ENCODE measurements around the gene PTPRD.

DNA sequence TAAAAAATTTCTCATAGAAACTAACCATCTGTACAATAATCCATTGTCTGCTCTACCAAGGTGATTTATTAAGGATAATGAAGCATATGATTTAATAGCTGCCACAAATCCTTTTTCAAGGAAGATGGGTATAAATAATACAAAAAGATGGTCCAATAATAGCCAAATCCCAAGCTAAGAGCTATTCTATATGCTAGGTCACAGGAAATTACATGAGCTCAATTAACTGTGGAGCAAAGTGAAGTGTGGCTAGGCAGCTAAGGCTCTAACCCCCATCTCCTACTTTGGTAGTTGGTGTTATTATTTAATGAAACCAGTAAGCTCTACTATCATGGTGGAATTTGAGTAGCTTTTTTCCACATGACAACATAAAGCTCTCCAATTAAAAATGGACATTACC lies 1768.3 kb downstream of the PTPRD start:
- TF ChIP-seq, protein P1, sequence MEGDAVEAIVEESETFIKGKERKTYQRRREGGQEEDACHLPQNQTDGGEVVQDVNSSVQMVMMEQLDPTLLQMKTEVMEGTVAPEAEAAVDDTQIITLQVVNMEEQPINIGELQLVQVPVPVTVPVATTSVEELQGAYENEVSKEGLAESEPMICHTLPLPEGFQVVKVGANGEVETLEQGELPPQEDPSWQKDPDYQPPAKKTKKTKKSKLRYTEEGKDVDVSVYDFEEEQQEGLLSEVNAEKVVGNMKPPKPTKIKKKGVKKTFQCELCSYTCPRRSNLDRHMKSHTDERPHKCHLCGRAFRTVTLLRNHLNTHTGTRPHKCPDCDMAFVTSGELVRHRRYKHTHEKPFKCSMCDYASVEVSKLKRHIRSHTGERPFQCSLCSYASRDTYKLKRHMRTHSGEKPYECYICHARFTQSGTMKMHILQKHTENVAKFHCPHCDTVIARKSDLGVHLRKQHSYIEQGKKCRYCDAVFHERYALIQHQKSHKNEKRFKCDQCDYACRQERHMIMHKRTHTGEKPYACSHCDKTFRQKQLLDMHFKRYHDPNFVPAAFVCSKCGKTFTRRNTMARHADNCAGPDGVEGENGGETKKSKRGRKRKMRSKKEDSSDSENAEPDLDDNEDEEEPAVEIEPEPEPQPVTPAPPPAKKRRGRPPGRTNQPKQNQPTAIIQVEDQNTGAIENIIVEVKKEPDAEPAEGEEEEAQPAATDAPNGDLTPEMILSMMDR (IDR thresholded peaks at IDR 0.05): no peak
- no peak for TF ChIP-seq POLR2A (IDR thresholded peaks at IDR 0.05)
